Right cardiac atrium (tissue), 5 donors: ENCODE results near the gene SLC46A3. TPM values are rescaled to one million over a fixed set of nuclear protein-coding genes. Genes with fewer than 3 reads are reported as not detected.
A peak's percentile ranks its signal among the peaks of the same experiment; 100 is the strongest.

ENCODE experiments used
- ATAC-seq, 2 donors: fragments of 200-7000 bp; cut with Tn5 transposase; one replicate each; pipeline versions ENCODE4 v1.8.0 to v1.9.1; 2020; ENCODE audit warnings: moderate library complexity in 2 of 2, mild to moderate bottlenecking in 1 of 2
- DNase-seq, 3 donors: peaks; one replicate each; pipeline ENCODE4 v3.0.0-alpha.2; 2020
- H3K27ac ChIP-seq: one replicate; pipeline ENCODE4 v1.5.1; 2013; ENCODE audit warnings: mild to moderate bottlenecking, low read length, control low read depth, moderate library complexity
- H3K27me3 ChIP-seq: one replicate; pipeline ENCODE4 v1.6.1; 2013; ENCODE audit not compliant: control insufficient read depth, insufficient read depth
- H3K4me1 ChIP-seq: one replicate; pipeline ENCODE4 v1.6.1; 2013; ENCODE audit warnings: low read length; ENCODE audit not compliant: control insufficient read depth, insufficient read depth
- H3K4me3 ChIP-seq: one replicate; pipeline ENCODE4 v1.5.1; 2013; ENCODE audit warnings: low read length, control low read depth
- H3K9me3 ChIP-seq: one replicate; pipeline ENCODE4 v1.6.1; 2013; ENCODE audit warnings: low read length; ENCODE audit not compliant: control insufficient read depth
- WGBS: extraction: QIAGEN DNeasy Blood & Tissue Kit; methylation state at CpG from one replicate; pipeline ENCODE4 v1.1.7; 2013; 5-methylcytosine and 5-hydroxymethylcytosine counted together
- intact Hi-C, 4 donors: fragments of 100-400 bp; cut with DNase I; formaldehyde crosslinking; loops; one replicate each; pipeline versions ENCODE4 v1.11.0 to v1.14.0; 2022 to 2023
- polyA plus RNA-seq: library from polyadenylated mRNA; stranded (reverse); fragments of 200-250 nt; gene quantifications from one replicate; pipeline ENCODE4 v1.2.3, GENCODE V29; 2013
- total RNA-seq, 4 donors: library from RNA; stranded (reverse); fragmentation: NEBNext Ultra II Directional; extraction: Animal tissue kit (Norgen Biotek cat#: 25700); gene quantifications; one replicate each; pipeline ENCODE4 v1.2.1, GENCODE V29; 2021
- donor health status: healthy with polysubstance abuse.
- donor health status: DM: no; HTN: yes; CAD: no.
- donor health status: DM: no; HTN: no; CAD: no.
- donor health status: DM: no; HTN: yes; CAD: no; lungs with severe emphysema.
- donor health status: DM: yes; HTN: yes; CAD: no.

Gene SLC46A3
- total and polyA plus RNA-seq, 5 donors = 14.1 to 22.2 (median 18.7) TPM

DNA sequence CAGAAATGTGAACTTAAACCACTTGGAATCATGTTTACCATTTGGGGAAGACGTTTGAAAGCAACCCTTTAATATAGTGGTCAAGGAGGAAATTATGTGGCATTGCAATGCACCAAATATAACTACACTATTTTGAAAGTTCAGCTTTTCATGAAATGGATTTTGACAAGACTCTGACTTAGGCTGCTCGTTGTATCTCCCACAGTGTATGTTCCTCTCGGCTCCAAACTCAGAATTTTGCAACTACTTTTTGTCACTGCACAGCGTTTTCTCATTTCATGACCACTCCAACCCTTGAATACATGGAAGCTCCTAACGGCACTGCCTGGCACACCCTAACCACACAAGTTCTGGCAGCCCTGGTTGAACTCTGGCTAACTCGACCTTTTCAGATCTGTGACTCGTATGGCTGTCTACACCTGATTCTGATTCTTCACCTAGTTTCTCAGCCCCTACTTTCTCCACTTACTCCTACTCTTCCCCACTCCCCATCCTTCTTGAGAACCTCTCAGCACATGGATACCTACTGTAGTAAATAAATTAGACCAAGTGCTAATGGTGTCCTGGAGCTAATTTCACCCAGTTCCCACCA, 66.9 kb downstream of the SLC46A3 start:
- H3K27ac ChIP-seq = no peak overlapping the region
- peaks cover 5% of the 10 kb centered on the region for H3K4me1 ChIP-seq
- no peak overlapping the region for H3K4me3 ChIP-seq
- peak in 1 of 2 donors; percentile 22 for ATAC-seq
- no peaks in the 10 kb centered on the region for H3K9me3 ChIP-seq
- intact Hi-C loops = no loop called here
- DNase-seq = no peak
- H3K27me3 ChIP-seq = no peaks in the 10 kb centered on the region
- WGBS = 76% methylated on average over 7 of the region's 7 CpGs

DNA sequence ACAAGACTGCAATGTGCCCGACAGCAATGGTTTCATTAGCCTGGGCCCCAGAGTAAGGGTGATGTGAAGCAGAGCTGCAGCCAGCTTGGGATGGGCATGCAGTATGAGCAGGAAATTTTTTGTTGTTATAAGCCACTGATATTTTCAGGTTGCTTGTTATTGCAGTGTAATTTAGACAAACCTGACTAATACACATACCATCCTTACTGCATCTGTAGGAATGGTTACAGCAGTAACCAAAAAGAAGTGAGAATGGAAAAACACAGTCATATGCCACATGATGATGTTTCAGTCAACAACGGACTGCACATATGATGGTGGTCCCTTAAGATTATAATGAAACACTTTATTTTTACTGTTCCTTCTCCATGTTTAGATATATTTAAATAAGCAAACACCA, 68.5 kb downstream of the SLC46A3 start:
- intact Hi-C loops = no loop called here
- Histone ChIP-seq H3K27me3 (no peaks in the 10 kb centered on the region), H3K4me3 (no peak overlapping the region), H3K27ac (no peak overlapping the region), H3K9me3 (no peaks in the 10 kb centered on the region), H3K4me1 (peaks cover 3% of the 10 kb centered on the region)
- ATAC-seq (no peak), DNase-seq (no peak)
- WGBS = 95% methylated on average over 2 of the region's 2 CpGs

Other genes with a start within 250 kb of the SLC46A3 start
- 10 to 100 TPM; 31.0 to 53.4 (median 43.0) TPM for gene FLT1, start 223.8 kb downstream of the SLC46A3 start, total RNA-seq
- gene FLT1, start 223.8 kb downstream of the SLC46A3 start, polyA plus RNA-seq = 24.9 TPM
- 100 to 1,000 TPM in 1 of 4 donors, 10 to 100 TPM in 3; 75.3 to 101 (median 96.8) TPM for gene POMP, start 59.8 kb downstream of the SLC46A3 start, total RNA-seq
- gene POMP, start 59.8 kb downstream of the SLC46A3 start, polyA plus RNA-seq = 147 TPM
- gene MTUS2, start 101.4 kb upstream of the SLC46A3 start, total RNA-seq = 100 to 1,000 TPM in 1 of 4 donors, 10 to 100 TPM in 3; 25.9 to 139 (median 86.7) TPM
- 40.2 TPM for gene MTUS2, start 101.4 kb upstream of the SLC46A3 start, polyA plus RNA-seq